Neural progenitor cell (in vitro differentiated cells): ENCODE measurements around the gene CLDN6. TPM values are rescaled to one million over a fixed set of nuclear protein-coding genes. Genes with fewer than 3 reads are reported as not detected.

Experiments used
- DNase-seq: peaks from one replicate; pipeline ENCODE4 v3.0.0-alpha.2; 2016; ENCODE audit warnings: low spot score
- H2AFZ ChIP-seq: fragments of 200-600 bp; sonication (generic); replicated peaks from 2 replicates; pipeline ENCODE4 v1.6.1; 2016; ENCODE audit warnings: antibody characterized with exemption
- H3F3A ChIP-seq: fragments of 200-600 bp; sonication (generic); 2 replicates; pipeline ENCODE4 v1.6.1; 2016; ENCODE audit warnings: antibody characterized with exemption, low read depth
- H3K27ac ChIP-seq: fragments of 200-600 bp; sonication (generic); 2 replicates; pipeline ENCODE4 v1.5.1; 2016; ENCODE audit warnings: mild to moderate bottlenecking
- H3K27me3 ChIP-seq: fragments of 200-600 bp; sonication (generic); 2 replicates; pipeline ENCODE4 v1.6.1; 2016; ENCODE audit warnings: mild to moderate bottlenecking, moderate library complexity
- H3K36me3 ChIP-seq: fragments of 200-600 bp; sonication (generic); 2 replicates; pipeline ENCODE4 v1.5.1; 2016
- H3K4me1 ChIP-seq: fragments of 200-600 bp; sonication (generic); 2 replicates; pipeline ENCODE4 v1.6.1; 2016; ENCODE audit warnings: mixed run types
- H3K4me2 ChIP-seq: fragments of 200-600 bp; sonication (generic); 2 replicates; pipeline ENCODE4 v1.6.1; 2016
- H3K4me3 ChIP-seq: fragments of 200-600 bp; sonication (generic); 2 replicates; pipeline ENCODE4 v1.5.1; 2016
- H3K79me2 ChIP-seq: fragments of 200-600 bp; sonication (generic); 2 replicates; pipeline ENCODE4 v1.6.1; 2016; ENCODE audit warnings: low read depth
- H3K9ac ChIP-seq: fragments of 200-600 bp; sonication (generic); 2 replicates; pipeline ENCODE4 v1.6.1; 2016
- H3K9me3 ChIP-seq: fragments of 200-600 bp; sonication (generic); 2 replicates; pipeline ENCODE4 v1.5.1; 2016; ENCODE audit warnings: low read depth
- H4K20me1 ChIP-seq: fragments of 200-600 bp; sonication (generic); 2 replicates; pipeline ENCODE4 v1.6.1; 2016; ENCODE audit warnings: low read depth
- H3K27ac Mint-ChIP-seq: 3 replicates; pipeline ENCODE4 v1.8.0; 2021; ENCODE audit warnings: mixed read lengths
- H3K27me3 Mint-ChIP-seq: 2 replicates; pipeline ENCODE4 v1.8.0; 2022; ENCODE audit warnings: low read depth, mild to moderate bottlenecking, inconsistent platforms, moderate library complexity, mixed read lengths; ENCODE audit not compliant: insufficient read depth
- H3K36me3 Mint-ChIP-seq: 3 replicates; pipeline ENCODE4 v1.8.0; 2021; ENCODE audit warnings: mixed read lengths
- H3K4me1 Mint-ChIP-seq: 3 replicates; pipeline ENCODE4 v1.8.0; 2021; ENCODE audit warnings: mixed read lengths
- H3K4me3 Mint-ChIP-seq: 3 replicates; pipeline ENCODE4 v1.8.0; 2021; ENCODE audit warnings: mild to moderate bottlenecking, moderate library complexity, mixed read lengths
- H3K9me3 Mint-ChIP-seq: 3 replicates; pipeline ENCODE4 v1.8.0; 2020; ENCODE audit warnings: mixed read lengths
- CTCF ChIP-seq: fragments of 200-600 bp; sonication (generic); IDR thresholded peaks from 2 replicates; pipeline ENCODE4 v1.5.1; 2017; ENCODE audit warnings: antibody characterized with exemption, mild to moderate bottlenecking
- EZH2 ChIP-seq: fragments of 200-600 bp; sonication (generic); IDR thresholded peaks from 2 replicates; pipeline ENCODE4 v1.6.1; 2017; ENCODE audit warnings: antibody characterized with exemption, mild to moderate bottlenecking, moderate library complexity
- EZH2phosphoT487 ChIP-seq: fragments of 200-600 bp; sonication (generic); IDR thresholded peaks from 2 replicates; pipeline ENCODE4 v1.6.1; 2017; ENCODE audit warnings: antibody characterized with exemption
- total RNA-seq: library from RNA; depleted of rRNA; stranded (reverse); fragments of >200 nt; gene quantifications from 2 replicates; pipeline ENCODE4 v1.2.3, GENCODE V29; 2015; ENCODE audit warnings: low replicate concordance

Gene CLDN6
- total RNA-seq, 1 donor from 2014 or later, result 31.6 TPM

GRCh38 chr16:3026609-3027488, 8.9 kb upstream of the CLDN6 start:
- Histone ChIP-seq H3K4me1 (peaks cover 23% of the 10 kb centered on the region), H3K27me3 (peaks cover 11% of the 10 kb centered on the region), H3K4me2 (no peak overlapping the region), H3K79me2 (peaks cover 10% of the 10 kb centered on the region), H3K4me3 (no peak overlapping the region), H3K27ac (no peak overlapping the region), H4K20me1 (peaks cover 51% of the 10 kb centered on the region), H2AFZ (no peak overlapping the region), H3K9me3 (no peaks in the 10 kb centered on the region), H3K36me3 (no peaks in the 10 kb centered on the region), H3K9ac (no peak overlapping the region), H3F3A (peaks cover 30% of the 10 kb centered on the region)
- peaks cover 20% of the 10 kb centered on the region for H3K27me3 Mint-ChIP-seq
- TF ChIP-seq EZH2phosphoT487, result no peak
- H3K4me1 Mint-ChIP-seq, result peaks cover 34% of the 10 kb centered on the region
- peaks cover 9% of the 10 kb centered on the region for H3K36me3 Mint-ChIP-seq
- DNase-seq, result no peak
- no peak overlapping the region for H3K27ac Mint-ChIP-seq
- H3K4me3 Mint-ChIP-seq, result peak overlapping the region; percentile 8
- no peaks in the 10 kb centered on the region for H3K9me3 Mint-ChIP-seq

GRCh38 chr16:3026003-3026378, 8.0 kb upstream of the CLDN6 start:
- no peak for DNase-seq
- Histone ChIP-seq H3K9me3 (no peaks in the 10 kb centered on the region), H3K9ac (no peak overlapping the region), H3F3A (peaks cover 34% of the 10 kb centered on the region), H2AFZ (no peak overlapping the region), H3K79me2 (peaks cover 10% of the 10 kb centered on the region), H3K36me3 (no peaks in the 10 kb centered on the region), H3K4me1 (peaks cover 19% of the 10 kb centered on the region), H3K27ac (no peak overlapping the region), H3K4me3 (no peak overlapping the region), H3K27me3 (peaks cover 12% of the 10 kb centered on the region), H3K4me2 (no peak overlapping the region), H4K20me1 (peaks cover 53% of the 10 kb centered on the region)
- TF ChIP-seq EZH2, result no peak
- no peak for TF ChIP-seq EZH2phosphoT487
- TF ChIP-seq CTCF, result no peak
- Mint-ChIP-seq H3K36me3 (peaks cover 9% of the 10 kb centered on the region), H3K27me3 (peaks cover 22% of the 10 kb centered on the region), H3K4me1 (peaks cover 39% of the 10 kb centered on the region), H3K9me3 (no peaks in the 10 kb centered on the region), H3K27ac (no peak overlapping the region), H3K4me3 (peak overlapping the region; percentile 38)

GRCh38 chr16:3025032-3026002, 7.3 kb upstream of the CLDN6 start:
- Mint-ChIP-seq H3K9me3 (no peaks in the 10 kb centered on the region), H3K4me1 (peaks cover 42% of the 10 kb centered on the region), H3K4me3 (peak overlapping the region; percentile 58), H3K36me3 (peaks cover 9% of the 10 kb centered on the region), H3K27me3 (peaks cover 22% of the 10 kb centered on the region), H3K27ac (no peak overlapping the region)
- Histone ChIP-seq H3K27me3 (peaks cover 19% of the 10 kb centered on the region), H3K27ac (no peak overlapping the region), H3K4me2 (no peak overlapping the region), H3K4me3 (no peak overlapping the region), H2AFZ (no peak overlapping the region), H3K36me3 (no peaks in the 10 kb centered on the region), H3K79me2 (peaks cover 10% of the 10 kb centered on the region), H3F3A (peaks cover 41% of the 10 kb centered on the region), H3K9me3 (no peaks in the 10 kb centered on the region), H3K9ac (no peak overlapping the region), H4K20me1 (peaks cover 58% of the 10 kb centered on the region), H3K4me1 (peaks cover 19% of the 10 kb centered on the region)
- DNase-seq, result no peak
- TF ChIP-seq CTCF, result no peak
- TF ChIP-seq EZH2, result no peak
- TF ChIP-seq EZH2phosphoT487, result no peak
